ENCODE results near the gene VWA8.

Gene VWA8

GRCh38 chr13:41697578-41697977, 263.3 kb downstream of the VWA8 start:
- in situ Hi-C loops (cut with HindIII; ENCODE audit: low sequenced_read_pairs): no loop called here

DNA sequence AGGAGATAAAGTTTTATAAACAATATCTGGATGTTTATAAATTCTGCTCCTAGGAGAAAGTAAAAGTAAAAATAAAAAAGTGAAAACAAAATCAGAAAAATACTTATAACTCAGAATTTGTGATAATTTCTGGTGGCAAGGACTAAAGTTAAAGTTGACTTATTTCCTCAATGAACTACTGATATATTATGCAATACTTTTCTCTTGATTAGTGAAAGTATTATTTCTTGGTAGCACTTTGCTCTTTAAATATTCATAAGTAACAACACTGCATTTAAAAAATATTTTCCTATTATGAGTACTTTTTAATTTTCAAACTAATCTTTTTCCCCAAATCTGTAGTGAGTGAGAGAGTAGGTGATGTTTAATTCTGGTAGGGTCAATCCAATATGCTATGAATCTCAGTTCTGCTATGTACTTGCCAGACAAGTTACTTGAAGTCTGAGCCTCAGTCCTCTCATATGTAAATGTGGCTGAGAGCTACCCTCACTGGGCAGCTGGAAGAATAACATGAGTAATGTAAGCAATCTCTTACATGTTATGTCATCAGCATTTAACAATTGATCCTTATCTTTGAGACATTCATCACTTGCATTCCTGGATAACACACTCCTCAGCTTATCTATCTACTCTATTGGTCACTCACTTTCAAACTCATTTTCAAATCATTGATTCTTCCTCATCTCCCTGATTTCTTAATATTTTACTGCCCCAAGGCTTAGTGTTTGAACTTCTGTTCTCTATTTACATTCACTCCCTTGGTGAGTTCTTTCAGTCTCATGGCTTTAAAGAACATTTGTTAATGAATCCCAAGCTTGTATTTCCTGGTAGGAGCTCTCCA, 264.5 kb downstream of the VWA8 start:
- in situ Hi-C loops (cut with HindIII; ENCODE audit: low sequenced_read_pairs): no loop called here

- in situ Hi-C loops (cut with HindIII; ENCODE audit: low sequenced_read_pairs): no loop called here
Observed at GRCh38 chr13:41694545-41695301, 266.2 kb downstream of the VWA8 start.

GRCh38 chr13:41693434-41693833, 267.5 kb downstream of the VWA8 start:
- in situ Hi-C loops (cut with HindIII; ENCODE audit: low sequenced_read_pairs): no loop called here

DNA sequence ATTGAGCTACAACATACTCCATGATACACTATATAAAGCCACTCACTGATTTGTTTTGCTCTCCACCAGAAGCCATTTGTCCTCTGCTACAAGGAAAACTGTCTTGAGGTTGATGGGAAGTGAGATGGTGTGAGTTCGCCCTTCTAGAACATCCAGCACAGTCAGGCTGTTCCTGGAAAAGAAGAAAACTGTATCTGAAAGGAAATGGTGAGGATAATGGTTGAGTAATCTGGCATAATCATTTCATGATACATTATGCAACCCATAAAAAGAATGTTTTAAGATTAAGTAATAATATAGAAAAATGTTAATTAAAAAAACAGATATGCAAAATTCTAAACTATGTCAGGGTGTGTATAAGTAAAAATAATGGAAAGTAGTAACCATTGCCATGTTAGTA, 269.6 kb downstream of the VWA8 start:
- in situ Hi-C loops (cut with HindIII; ENCODE audit: low sequenced_read_pairs): no loop called here

- in situ Hi-C loops (cut with HindIII; ENCODE audit: low sequenced_read_pairs): no loop called here
Observed at GRCh38 chr13:41682766-41683165, 278.1 kb downstream of the VWA8 start.

DNA sequence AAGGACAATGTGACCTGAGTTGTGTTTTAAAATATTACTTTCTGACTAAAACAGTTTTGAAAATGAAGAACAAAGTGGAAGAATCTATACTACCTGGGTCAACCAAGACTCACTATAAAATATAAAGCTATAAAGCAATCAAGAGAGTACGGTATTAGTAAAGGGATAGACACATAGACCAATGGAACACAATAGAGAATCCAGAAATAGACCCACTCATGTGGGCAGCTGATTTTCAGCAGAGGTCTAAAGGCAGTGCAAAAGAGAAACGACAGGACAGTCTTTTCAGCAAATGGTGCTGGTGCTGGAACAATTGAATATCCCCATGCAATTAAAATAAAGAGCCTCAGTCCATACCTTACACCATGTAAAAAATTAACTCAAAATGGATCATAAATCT, 278.9 kb downstream of the VWA8 start:
- in situ Hi-C loops (cut with HindIII; ENCODE audit: low sequenced_read_pairs): no loop called here

DNA sequence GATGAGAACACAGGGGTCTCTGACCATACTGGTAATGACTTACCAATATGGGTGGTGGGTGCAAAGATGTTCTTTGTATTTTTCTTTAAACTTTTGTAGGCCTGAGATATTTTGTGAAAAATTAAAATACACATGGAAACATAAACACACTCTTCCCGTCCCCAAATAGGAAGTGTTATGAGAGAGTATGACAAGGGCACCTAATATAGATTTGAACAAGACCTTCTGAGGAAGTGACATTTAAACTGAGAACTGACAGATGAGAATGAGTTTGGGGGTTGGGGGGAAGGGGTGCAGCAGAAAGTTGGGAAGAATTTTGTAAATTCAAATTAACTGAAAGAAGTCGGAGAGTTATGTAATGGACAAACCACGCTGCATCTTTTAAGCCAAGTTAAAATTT, 279.3 kb downstream of the VWA8 start:
- in situ Hi-C loops (cut with HindIII; ENCODE audit: low sequenced_read_pairs): no loop called here

- in situ Hi-C loops (cut with HindIII; ENCODE audit: low sequenced_read_pairs): no loop called here
Observed at GRCh38 chr13:41680900-41681299, 280.0 kb downstream of the VWA8 start.

DNA sequence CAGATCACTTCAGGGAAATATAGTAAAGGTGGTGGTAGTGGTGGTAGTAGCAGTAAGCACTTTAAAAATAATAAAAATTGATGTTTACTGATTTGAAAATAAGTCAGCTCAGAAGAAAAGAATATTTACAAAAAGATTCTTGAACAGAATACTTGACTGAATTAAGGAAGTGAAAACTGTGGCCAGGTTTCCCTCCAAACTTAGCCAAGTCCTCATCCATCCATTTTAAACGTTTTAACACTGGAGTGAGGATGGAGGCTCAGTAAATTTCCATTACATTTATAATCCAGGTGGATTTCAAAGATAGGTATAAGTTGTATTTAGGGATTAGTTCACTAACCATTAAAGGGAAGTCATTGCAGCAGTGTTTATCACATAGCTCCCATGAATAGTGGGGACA, 282.1 kb downstream of the VWA8 start:
- in situ Hi-C loops (cut with HindIII; ENCODE audit: low sequenced_read_pairs): no loop called here

DNA sequence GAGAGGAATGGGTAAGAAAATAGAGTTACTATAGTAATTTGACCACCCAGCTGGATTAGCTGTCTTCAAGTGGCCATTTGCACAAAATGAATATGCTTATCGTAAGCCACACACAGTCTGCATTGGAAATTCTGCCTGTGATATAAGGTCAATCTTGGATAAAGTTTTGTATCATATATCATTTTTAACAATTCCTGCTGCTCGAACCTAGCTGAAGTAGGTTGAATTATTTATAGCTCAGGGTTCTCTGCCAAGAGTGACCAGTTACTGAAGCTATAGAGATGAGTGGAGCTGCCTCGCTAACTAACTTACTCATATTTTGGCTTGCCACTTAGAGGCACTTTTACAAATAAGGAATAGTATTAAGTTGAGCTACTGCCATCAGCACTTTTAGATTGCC, 282.7 kb downstream of the VWA8 start:
- in situ Hi-C loops (cut with HindIII; ENCODE audit: low sequenced_read_pairs): no loop called here

- in situ Hi-C loops (cut with HindIII; ENCODE audit: low sequenced_read_pairs): no loop called here
Observed at GRCh38 chr13:41675306-41675705, 285.6 kb downstream of the VWA8 start.

GRCh38 chr13:41674246-41674645, 286.7 kb downstream of the VWA8 start:
- in situ Hi-C loops (cut with HindIII; ENCODE audit: low sequenced_read_pairs): loop anchor here (25.0 kb wide), 2 partner anchors 363 to 438 kb away; partner anchors contain the start of gene DGKH

DNA sequence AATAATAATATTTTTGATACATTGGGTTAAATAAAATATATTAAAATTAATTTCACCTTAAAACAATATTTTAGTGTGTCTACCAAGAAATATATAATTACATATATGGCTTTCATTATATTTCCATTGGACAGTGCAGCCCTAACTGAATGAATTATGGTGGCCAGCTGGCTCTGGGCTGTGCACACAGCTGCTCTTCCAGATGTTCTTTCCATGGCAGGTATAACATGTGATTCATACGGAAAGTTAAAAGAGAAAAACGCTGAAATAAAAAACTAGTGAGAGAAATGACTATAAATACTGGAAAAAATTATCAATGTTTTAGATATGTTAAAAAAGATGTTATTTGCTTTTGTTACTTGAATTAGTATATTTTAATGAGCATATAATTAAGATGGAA, 287.3 kb downstream of the VWA8 start:
- in situ Hi-C loops (cut with HindIII; ENCODE audit: low sequenced_read_pairs): loop anchor here (25.0 kb wide), 2 partner anchors 364 to 439 kb away; partner anchors contain the start of gene DGKH

GRCh38 chr13:41670873-41671443, 290.0 kb downstream of the VWA8 start:
- in situ Hi-C loops (cut with HindIII; ENCODE audit: low sequenced_read_pairs): loop anchor here (25.0 kb wide), 2 partner anchors 366 to 441 kb away; partner anchors contain the start of gene DGKH

DNA sequence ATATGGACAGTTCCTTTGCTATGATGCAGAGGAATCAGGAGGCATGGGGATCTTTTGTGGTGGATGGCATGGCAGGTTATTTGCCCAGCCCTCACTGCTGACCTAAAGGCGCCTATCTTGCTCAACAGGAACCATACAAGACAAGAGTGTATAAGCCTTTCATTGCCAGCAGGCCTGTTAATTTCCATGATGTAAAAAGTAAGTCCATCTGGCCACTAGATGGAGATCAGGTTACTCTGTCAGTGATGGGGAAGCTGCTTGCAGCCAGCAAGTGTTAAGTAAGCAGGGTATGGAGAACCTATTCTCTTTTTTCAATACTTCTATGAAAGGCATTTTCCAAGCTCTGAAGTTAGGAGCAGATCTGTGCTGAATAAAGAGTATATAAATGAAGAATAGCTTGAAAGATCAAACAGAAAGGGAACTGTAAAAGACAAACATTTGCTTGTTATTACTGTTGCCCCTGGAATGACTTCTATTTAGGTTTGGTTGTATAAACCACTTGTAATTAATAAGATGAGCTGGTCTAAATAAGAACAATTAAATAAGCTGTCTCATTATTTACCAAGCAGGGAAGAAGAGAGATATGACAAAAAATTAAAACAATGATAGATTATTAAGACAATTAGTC, 292.7 kb downstream of the VWA8 start:
- in situ Hi-C loops (cut with HindIII; ENCODE audit: low sequenced_read_pairs): loop anchor here (25.0 kb wide), 2 partner anchors 369 to 444 kb away; partner anchors contain the start of gene DGKH

- in situ Hi-C loops (cut with HindIII; ENCODE audit: low sequenced_read_pairs): loop anchor here (25.0 kb wide), 2 partner anchors 371 to 446 kb away; partner anchors contain the start of gene DGKH
Observed at GRCh38 chr13:41666644-41667043, 294.3 kb downstream of the VWA8 start.

GRCh38 chr13:41660411-41660810, 300.5 kb downstream of the VWA8 start:
- in situ Hi-C loops (cut with HindIII; ENCODE audit: low sequenced_read_pairs): loop anchor here (25.0 kb wide), 2 partner anchors 377 to 452 kb away; partner anchors contain the start of gene DGKH

- in situ Hi-C loops (cut with HindIII; ENCODE audit: low sequenced_read_pairs): loop anchor here (25.0 kb wide), 2 partner anchors 379 to 454 kb away; partner anchors contain the start of gene DGKH
Observed at GRCh38 chr13:41658057-41658661, 302.8 kb downstream of the VWA8 start.

GRCh38 chr13:41655997-41656396, 304.9 kb downstream of the VWA8 start:
- in situ Hi-C loops (cut with HindIII; ENCODE audit: low sequenced_read_pairs): loop anchor here (25.0 kb wide), 2 partner anchors 381 to 456 kb away; partner anchors contain the start of gene DGKH

Data from endothelial cell of hepatic sinusoid (primary cell).